HUES6 (cell line): Measurements from ENCODE around the gene DNAH2.
"Not testable (repeated sequence)": the region's sequence is repeated elsewhere in the genome, so short reads cannot be mapped to it uniquely, and the experiment has no call there.

Source experiments
- H3K27ac ChIP-seq: 2 replicates; pipeline ENCODE4 v1.7.0; 2013; ENCODE audit warnings: low read depth, mild to moderate bottlenecking, low read length, inconsistent platforms
- H3K27me3 ChIP-seq: 2 replicates; pipeline ENCODE4 v1.6.1; 2013; ENCODE audit warnings: low read length; ENCODE audit not compliant: control insufficient read depth, insufficient read depth
- H3K36me3 ChIP-seq: 2 replicates; pipeline ENCODE4 v1.6.1; 2013; ENCODE audit warnings: low read length; ENCODE audit not compliant: control insufficient read depth, insufficient read depth
- H3K4me1 ChIP-seq: 2 replicates; pipeline ENCODE4 v1.6.1; 2013; ENCODE audit warnings: low read length; ENCODE audit not compliant: control insufficient read depth, insufficient read depth
- H3K4me3 ChIP-seq: 2 replicates; pipeline ENCODE4 v1.5.1; 2013; ENCODE audit warnings: low read depth, low read length
- H3K9ac ChIP-seq: one replicate; pipeline ENCODE4 v1.6.1; 2013; ENCODE audit warnings: mild to moderate bottlenecking, low read length
- H3K9me3 ChIP-seq: 2 replicates; pipeline ENCODE4 v1.6.1; 2013; ENCODE audit warnings: low read depth, low read length; ENCODE audit not compliant: control insufficient read depth, insufficient read depth

The DNAH2 gene

GRCh38 chr17:7864384-7864783 lies 146.8 kb downstream of the DNAH2 start:
- not testable (repeated sequence) for H3K9me3 ChIP-seq, H3K9ac ChIP-seq

GRCh38 chr17:7864995-7865650 lies 147.6 kb downstream of the DNAH2 start:
- peaks cover 20% of the 10 kb centered on the region for H3K36me3 ChIP-seq
- H3K27ac ChIP-seq = no peak overlapping the region
- no peaks in the 10 kb centered on the region for H3K27me3 ChIP-seq
- H3K4me3 ChIP-seq = no peak overlapping the region
- H3K9me3 ChIP-seq = no peaks in the 10 kb centered on the region
- no peaks in the 10 kb centered on the region for H3K4me1 ChIP-seq
- no peak overlapping the region for H3K9ac ChIP-seq

More at GRCh38 chr17:7864384-7864783, 146.8 kb downstream of the DNAH2 start:
- not testable (repeated sequence) for H3K27ac ChIP-seq, H3K27me3 ChIP-seq, H3K4me1 ChIP-seq, H3K4me3 ChIP-seq
- H3K36me3 ChIP-seq = peaks cover 22% of the 10 kb centered on the region

GRCh38 chr17:7867881-7868329 lies 150.4 kb downstream of the DNAH2 start:
- Histone ChIP-seq H3K36me3 (peaks cover 8% of the 10 kb centered on the region; the same call in 1 of the 2 replicates), H3K4me1 (no peaks in the 10 kb centered on the region), H3K4me3 (no peak overlapping the region), H3K9ac (no peak overlapping the region), H3K27ac (no peak overlapping the region), H3K9me3 (no peaks in the 10 kb centered on the region), H3K27me3 (no peaks in the 10 kb centered on the region)

GRCh38 chr17:7873051-7873450 lies 155.5 kb downstream of the DNAH2 start:
- H3K36me3 ChIP-seq = no peaks in the 10 kb centered on the region
- H3K4me1 ChIP-seq = no peaks in the 10 kb centered on the region

GRCh38 chr17:7875804-7876370 lies 158.3 kb downstream of the DNAH2 start:
- no peaks in the 10 kb centered on the region for H3K27me3 ChIP-seq
- no peaks in the 10 kb centered on the region for H3K4me1 ChIP-seq
- no peak overlapping the region for H3K27ac ChIP-seq
- peaks cover 16% of the 10 kb centered on the region for H3K36me3 ChIP-seq
- H3K9me3 ChIP-seq = no peaks in the 10 kb centered on the region
- H3K9ac ChIP-seq = no peak overlapping the region
- no peak overlapping the region for H3K4me3 ChIP-seq

More at GRCh38 chr17:7873051-7873450, 155.5 kb downstream of the DNAH2 start:
- Histone ChIP-seq H3K27ac (no peak overlapping the region), H3K9ac (no peak overlapping the region), H3K9me3 (no peaks in the 10 kb centered on the region), H3K4me3 (no peak overlapping the region), H3K27me3 (no peaks in the 10 kb centered on the region)

GRCh38 chr17:7878234-7878633 lies 160.7 kb downstream of the DNAH2 start:
- Histone ChIP-seq H3K4me3 (no peak overlapping the region), H3K27ac (no peak overlapping the region), H3K9ac (no peak overlapping the region), H3K27me3 (no peaks in the 10 kb centered on the region), H3K36me3 (peaks cover 29% of the 10 kb centered on the region), H3K9me3 (no peaks in the 10 kb centered on the region), H3K4me1 (no peaks in the 10 kb centered on the region; the same call in 1 of the 2 replicates)

- Histone ChIP-seq H3K36me3 (peaks cover 29% of the 10 kb centered on the region), H3K9ac (no peak overlapping the region), H3K27ac (no peak overlapping the region), H3K9me3 (no peaks in the 10 kb centered on the region), H3K27me3 (no peaks in the 10 kb centered on the region), H3K4me3 (no peak overlapping the region), H3K4me1 (peaks cover 7% of the 10 kb centered on the region; the same call in 1 of the 2 replicates)
These were observed 162.7 kb downstream of the DNAH2 start for GRCh38 chr17:7880076-7880868.

- Histone ChIP-seq H3K9ac (peak overlapping the region; percentile 12), H3K9me3 (no peaks in the 10 kb centered on the region), H3K27ac (no peak overlapping the region), H3K4me1 (peaks cover 7% of the 10 kb centered on the region; the same call in 1 of the 2 replicates), H3K27me3 (peaks cover 11% of the 10 kb centered on the region; the same call in 1 of the 2 replicates), H3K4me3 (no peak overlapping the region), H3K36me3 (peaks cover 29% of the 10 kb centered on the region)
These were observed 163.9 kb downstream of the DNAH2 start for GRCh38 chr17:7881276-7882054.

- H3K27me3 ChIP-seq = peaks cover 12% of the 10 kb centered on the region; the same call in 1 of the 2 replicates
- H3K9ac ChIP-seq = peak overlapping the region; percentile 12
- no peaks in the 10 kb centered on the region for H3K9me3 ChIP-seq
- H3K4me3 ChIP-seq = no peak overlapping the region
- H3K36me3 ChIP-seq = peaks cover 29% of the 10 kb centered on the region
- H3K4me1 ChIP-seq = peaks cover 10% of the 10 kb centered on the region
- H3K27ac ChIP-seq = no peak overlapping the region
These were observed 164.5 kb downstream of the DNAH2 start for GRCh38 chr17:7882068-7882467.

- no peak overlapping the region for H3K4me3 ChIP-seq
- H3K9ac ChIP-seq = no peak overlapping the region
- no peak overlapping the region for H3K27ac ChIP-seq
- H3K27me3 ChIP-seq = peaks cover 12% of the 10 kb centered on the region; the same call in 1 of the 2 replicates
- H3K36me3 ChIP-seq = peaks cover 29% of the 10 kb centered on the region
- peaks cover 14% of the 10 kb centered on the region for H3K4me1 ChIP-seq
- no peaks in the 10 kb centered on the region for H3K9me3 ChIP-seq
These were observed 165.1 kb downstream of the DNAH2 start for GRCh38 chr17:7882629-7883028.
